Measurements from ENCODE around the gene VTA1. TPM values are rescaled to one million over a fixed set of nuclear protein-coding genes. Genes with fewer than 3 reads are reported as not detected.
A peak's percentile ranks its signal among the peaks of the same experiment; 100 is the strongest.

The VTA1 gene
- polyA plus RNA-seq, 1 of the 3 experiments (the other 2 are of a cell fraction) = 60.1 TPM

DNA sequence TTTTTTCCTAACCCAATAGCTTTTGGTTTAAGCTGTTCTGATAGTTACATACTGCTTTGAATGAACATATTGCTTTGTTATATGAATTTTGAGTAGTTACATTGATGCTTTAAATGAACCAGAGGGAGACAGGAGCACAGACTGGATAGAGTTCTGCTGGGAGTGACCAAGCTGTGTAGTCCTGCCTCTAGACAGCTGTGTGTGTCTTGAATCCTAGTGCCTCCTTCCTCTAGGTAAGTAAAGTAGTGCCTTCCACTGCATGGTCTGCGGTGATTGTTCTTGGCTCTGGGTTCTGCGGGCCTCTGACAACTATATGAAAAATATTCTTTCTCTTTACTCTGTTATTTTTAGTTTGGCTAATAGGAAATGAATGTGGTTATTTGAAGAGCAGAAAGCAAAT lies 108.7 kb downstream of the VTA1 start:
- TF ChIP-seq SMC3 (IDR thresholded peaks at IDR 0.05; ENCODE audit: low read depth, low read length) (no peak), RAD21 (IDR thresholded peaks at IDR 0.05; ENCODE audit: low read length) (no peak), CHD2 (IDR thresholded peaks at IDR 0.05; ENCODE audit: low read length, partially characterized antibody) (no peak), MXI1 (IDR thresholded peaks at IDR 0.05; ENCODE audit: low read depth, low read length) (no peak), FOXM1 (IDR thresholded peaks at IDR 0.05; ENCODE audit: low read depth) (no peak), NRF1 (IDR thresholded peaks at IDR 0.05; ENCODE audit: low read depth, low read length) (no peak), GABPA (IDR thresholded peaks at IDR 0.05; ENCODE audit: low read depth) (no peak), SIN3A (IDR thresholded peaks at IDR 0.05; ENCODE audit: borderline replicate concordance, low read depth, low read length) (no peak), YY1 (IDR thresholded peaks at IDR 0.05; ENCODE audit: low read depth) (no peak), FOSL2 (IDR thresholded peaks at IDR 0.05; ENCODE audit: borderline replicate concordance, low read depth) (no peak), TAF1 (IDR thresholded peaks at IDR 0.05; ENCODE audit: borderline replicate concordance, low read depth, low read length) (no peak), TEAD4 (IDR thresholded peaks at IDR 0.05; ENCODE audit: borderline replicate concordance, insufficient read depth) (no peak), MEF2A (IDR thresholded peaks at IDR 0.05; ENCODE audit: borderline replicate concordance, low read depth) (no peak)
- TF ChIP-seq, protein P1, sequence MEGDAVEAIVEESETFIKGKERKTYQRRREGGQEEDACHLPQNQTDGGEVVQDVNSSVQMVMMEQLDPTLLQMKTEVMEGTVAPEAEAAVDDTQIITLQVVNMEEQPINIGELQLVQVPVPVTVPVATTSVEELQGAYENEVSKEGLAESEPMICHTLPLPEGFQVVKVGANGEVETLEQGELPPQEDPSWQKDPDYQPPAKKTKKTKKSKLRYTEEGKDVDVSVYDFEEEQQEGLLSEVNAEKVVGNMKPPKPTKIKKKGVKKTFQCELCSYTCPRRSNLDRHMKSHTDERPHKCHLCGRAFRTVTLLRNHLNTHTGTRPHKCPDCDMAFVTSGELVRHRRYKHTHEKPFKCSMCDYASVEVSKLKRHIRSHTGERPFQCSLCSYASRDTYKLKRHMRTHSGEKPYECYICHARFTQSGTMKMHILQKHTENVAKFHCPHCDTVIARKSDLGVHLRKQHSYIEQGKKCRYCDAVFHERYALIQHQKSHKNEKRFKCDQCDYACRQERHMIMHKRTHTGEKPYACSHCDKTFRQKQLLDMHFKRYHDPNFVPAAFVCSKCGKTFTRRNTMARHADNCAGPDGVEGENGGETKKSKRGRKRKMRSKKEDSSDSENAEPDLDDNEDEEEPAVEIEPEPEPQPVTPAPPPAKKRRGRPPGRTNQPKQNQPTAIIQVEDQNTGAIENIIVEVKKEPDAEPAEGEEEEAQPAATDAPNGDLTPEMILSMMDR (IDR thresholded peaks at IDR 0.05) = no peak
- TF ChIP-seq, protein P2, sequence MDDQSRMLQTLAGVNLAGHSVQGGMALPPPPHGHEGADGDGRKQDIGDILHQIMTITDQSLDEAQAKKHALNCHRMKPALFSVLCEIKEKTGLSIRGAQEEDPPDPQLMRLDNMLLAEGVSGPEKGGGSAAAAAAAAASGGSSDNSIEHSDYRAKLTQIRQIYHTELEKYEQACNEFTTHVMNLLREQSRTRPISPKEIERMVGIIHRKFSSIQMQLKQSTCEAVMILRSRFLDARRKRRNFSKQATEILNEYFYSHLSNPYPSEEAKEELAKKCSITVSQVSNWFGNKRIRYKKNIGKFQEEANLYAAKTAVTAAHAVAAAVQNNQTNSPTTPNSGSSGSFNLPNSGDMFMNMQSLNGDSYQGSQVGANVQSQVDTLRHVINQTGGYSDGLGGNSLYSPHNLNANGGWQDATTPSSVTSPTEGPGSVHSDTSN (IDR thresholded peaks at IDR 0.05) = no peak
- TF ChIP-seq, protein P3, sequence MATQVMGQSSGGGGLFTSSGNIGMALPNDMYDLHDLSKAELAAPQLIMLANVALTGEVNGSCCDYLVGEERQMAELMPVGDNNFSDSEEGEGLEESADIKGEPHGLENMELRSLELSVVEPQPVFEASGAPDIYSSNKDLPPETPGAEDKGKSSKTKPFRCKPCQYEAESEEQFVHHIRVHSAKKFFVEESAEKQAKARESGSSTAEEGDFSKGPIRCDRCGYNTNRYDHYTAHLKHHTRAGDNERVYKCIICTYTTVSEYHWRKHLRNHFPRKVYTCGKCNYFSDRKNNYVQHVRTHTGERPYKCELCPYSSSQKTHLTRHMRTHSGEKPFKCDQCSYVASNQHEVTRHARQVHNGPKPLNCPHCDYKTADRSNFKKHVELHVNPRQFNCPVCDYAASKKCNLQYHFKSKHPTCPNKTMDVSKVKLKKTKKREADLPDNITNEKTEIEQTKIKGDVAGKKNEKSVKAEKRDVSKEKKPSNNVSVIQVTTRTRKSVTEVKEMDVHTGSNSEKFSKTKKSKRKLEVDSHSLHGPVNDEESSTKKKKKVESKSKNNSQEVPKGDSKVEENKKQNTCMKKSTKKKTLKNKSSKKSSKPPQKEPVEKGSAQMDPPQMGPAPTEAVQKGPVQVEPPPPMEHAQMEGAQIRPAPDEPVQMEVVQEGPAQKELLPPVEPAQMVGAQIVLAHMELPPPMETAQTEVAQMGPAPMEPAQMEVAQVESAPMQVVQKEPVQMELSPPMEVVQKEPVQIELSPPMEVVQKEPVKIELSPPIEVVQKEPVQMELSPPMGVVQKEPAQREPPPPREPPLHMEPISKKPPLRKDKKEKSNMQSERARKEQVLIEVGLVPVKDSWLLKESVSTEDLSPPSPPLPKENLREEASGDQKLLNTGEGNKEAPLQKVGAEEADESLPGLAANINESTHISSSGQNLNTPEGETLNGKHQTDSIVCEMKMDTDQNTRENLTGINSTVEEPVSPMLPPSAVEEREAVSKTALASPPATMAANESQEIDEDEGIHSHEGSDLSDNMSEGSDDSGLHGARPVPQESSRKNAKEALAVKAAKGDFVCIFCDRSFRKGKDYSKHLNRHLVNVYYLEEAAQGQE (IDR thresholded peaks at IDR 0.05; ENCODE audit: low read depth, low read length) = no peak
- TF ChIP-seq, protein P4, sequence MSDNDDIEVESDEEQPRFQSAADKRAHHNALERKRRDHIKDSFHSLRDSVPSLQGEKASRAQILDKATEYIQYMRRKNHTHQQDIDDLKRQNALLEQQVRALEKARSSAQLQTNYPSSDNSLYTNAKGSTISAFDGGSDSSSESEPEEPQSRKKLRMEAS (IDR thresholded peaks at IDR 0.05; ENCODE audit: low read depth) = no peak
- TF ChIP-seq, protein P5, sequence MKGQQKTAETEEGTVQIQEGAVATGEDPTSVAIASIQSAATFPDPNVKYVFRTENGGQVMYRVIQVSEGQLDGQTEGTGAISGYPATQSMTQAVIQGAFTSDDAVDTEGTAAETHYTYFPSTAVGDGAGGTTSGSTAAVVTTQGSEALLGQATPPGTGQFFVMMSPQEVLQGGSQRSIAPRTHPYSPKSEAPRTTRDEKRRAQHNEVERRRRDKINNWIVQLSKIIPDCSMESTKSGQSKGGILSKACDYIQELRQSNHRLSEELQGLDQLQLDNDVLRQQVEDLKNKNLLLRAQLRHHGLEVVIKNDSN (IDR thresholded peaks at IDR 0.05; ENCODE audit: borderline replicate concordance, low read depth) = no peak
- TF ChIP-seq, protein P6, sequence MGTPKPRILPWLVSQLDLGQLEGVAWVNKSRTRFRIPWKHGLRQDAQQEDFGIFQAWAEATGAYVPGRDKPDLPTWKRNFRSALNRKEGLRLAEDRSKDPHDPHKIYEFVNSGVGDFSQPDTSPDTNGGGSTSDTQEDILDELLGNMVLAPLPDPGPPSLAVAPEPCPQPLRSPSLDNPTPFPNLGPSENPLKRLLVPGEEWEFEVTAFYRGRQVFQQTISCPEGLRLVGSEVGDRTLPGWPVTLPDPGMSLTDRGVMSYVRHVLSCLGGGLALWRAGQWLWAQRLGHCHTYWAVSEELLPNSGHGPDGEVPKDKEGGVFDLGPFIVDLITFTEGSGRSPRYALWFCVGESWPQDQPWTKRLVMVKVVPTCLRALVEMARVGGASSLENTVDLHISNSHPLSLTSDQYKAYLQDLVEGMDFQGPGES (IDR thresholded peaks at IDR 0.05; ENCODE audit: low read depth, low read length) = no peak
- no peak for DNase-seq
- 23% methylated on average over 2 of the region's 2 CpGs for WGBS (ENCODE audit: low lambda C conversion rate)
- Histone ChIP-seq H2AFZ (ENCODE audit: low read depth) (peak overlapping the region; percentile 33; the same call in 1 of the 2 replicates), H3K4me1 (ENCODE audit: control insufficient read depth in 1 of 2, insufficient read depth in 2 of 2, low read depth in 1 of 2, low read length in 1 of 2) (no peaks in the 10 kb centered on the region), H3K4me2 (0 out of 2 replicates have a peak overlapping the region, but pooled peaks have one; percentile 28), H3K79me2 (ENCODE audit: insufficient read depth) (no peaks in the 10 kb centered on the region), H3K4me3 (ENCODE audit: low read depth in 2 of 2, low read length in 1 of 2) (no peak overlapping the region), H4K20me1 (ENCODE audit: insufficient read depth) (no peaks in the 10 kb centered on the region), H3K36me3 (replicated peaks in 1 of 2; ENCODE audit: control insufficient read depth in 1 of 2, insufficient read depth in 2 of 2, low read length in 1 of 2) (no peaks in the 10 kb centered on the region), H3K27ac (ENCODE audit: low read depth in 2 of 2, low read length in 1 of 2) (no peak overlapping the region; a peak in 1 of 4 replicates), H3K9me2 (no peaks in the 10 kb centered on the region), H3K9ac (no peak overlapping the region), H3K9me3 (no peaks in the 10 kb centered on the region), H3F3A (replicated peaks; ENCODE audit: insufficient read depth) (no peaks in the 10 kb centered on the region), H3K27me3 (ENCODE audit: insufficient read depth) (no peaks in the 10 kb centered on the region)
- ChIA-PET POLR2A (no interaction called here), CTCF (interaction anchor here (0.5 kb wide), 1 partner anchor 58 kb away, joined by 3 read pairs; no protein-coding TSS in a partner anchor)
